Sigmoid colon (tissue), 4 donors: ENCODE data around the gene CSNK1G2.

Experiments
- CTCF ChIP-seq, 4 experiments: fragments of 450-650 bp in 3 of 4; fragments of 200-600 bp in 1 of 4; IDR thresholded peaks; one replicate each; pipeline ENCODE4 v1.5.1; 2016 to 2019; ENCODE audit warnings: antibody characterized with exemption in 4 of 4, mild to moderate bottlenecking in 3 of 4, moderate library complexity in 2 of 4
- EP300 ChIP-seq, 4 donors: sonication (generic); formaldehyde crosslinking; IDR thresholded peaks; one replicate each; pipeline ENCODE4 v1.6.1; 2017; ENCODE audit warnings: antibody characterized with exemption in 4 of 4

GRCh38 chr19:1989513-1990229 lies 48.7 kb downstream of the CSNK1G2 start:
- TF ChIP-seq CTCF (IDR thresholded peaks at IDR 0.05) (no peak), EP300 (IDR thresholded peaks at IDR 0.05) (no peak)
